NB4 (cell line): Measurements from ENCODE around the gene IL10RB.

Experiments
- CTCF ChIP-seq: IDR thresholded peaks from one replicate; pipeline ENCODE4 v1.5.1; 2012; ENCODE audit warnings: low read depth, low read length
- POLR2A ChIP-seq: IDR thresholded peaks from 2 replicates; pipeline ENCODE4 v1.6.1; 2011; ENCODE audit warnings: mild to moderate bottlenecking; ENCODE audit not compliant: insufficient read length; ENCODE audit errors: extremely low read depth

- no peak for TF ChIP-seq CTCF
- no peak for TF ChIP-seq POLR2A
These were observed 35.4 kb upstream of the IL10RB start for GRCh38 chr21:33230545-33231324.
